ENCODE results near the gene PEX12. TPM values are rescaled to one million over a fixed set of nuclear protein-coding genes. Genes with fewer than 3 reads are reported as not detected.

PEX12 gene
- total and polyA plus RNA-seq, 2 donors (not counting 3 experiments of a cell fraction or from before 2014, with no cell fraction given), result 3.4 to 4.5 TPM

DNA sequence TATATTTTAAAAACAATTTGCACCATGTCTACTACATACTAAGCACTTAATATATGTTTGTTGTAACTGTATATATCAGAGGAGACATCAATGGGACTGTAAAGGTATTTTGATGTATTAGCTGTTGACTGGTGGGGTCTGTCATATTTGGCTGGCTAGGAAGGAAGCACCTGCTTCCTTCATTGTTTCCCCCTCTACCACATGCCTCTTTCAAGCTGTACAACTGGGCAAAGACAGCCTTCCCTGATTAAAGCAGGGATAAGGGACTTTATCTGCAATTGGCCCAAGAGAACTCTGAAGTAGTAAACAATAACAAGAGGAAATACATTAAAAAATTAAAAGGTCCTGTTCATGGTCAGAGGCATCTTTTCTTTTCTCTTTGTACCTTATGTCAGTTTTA, 35.4 kb downstream of the PEX12 start:
- ChIA-PET POLR2A (no interaction called here), CTCF (interaction anchor here (1.0 to 3.5 kb wide), 3 partner anchors 46 to 286 kb away, joined by 3 to 10 read pairs (median 5); no protein-coding TSS in a partner anchor)
- TF ChIP-seq, protein P1, sequence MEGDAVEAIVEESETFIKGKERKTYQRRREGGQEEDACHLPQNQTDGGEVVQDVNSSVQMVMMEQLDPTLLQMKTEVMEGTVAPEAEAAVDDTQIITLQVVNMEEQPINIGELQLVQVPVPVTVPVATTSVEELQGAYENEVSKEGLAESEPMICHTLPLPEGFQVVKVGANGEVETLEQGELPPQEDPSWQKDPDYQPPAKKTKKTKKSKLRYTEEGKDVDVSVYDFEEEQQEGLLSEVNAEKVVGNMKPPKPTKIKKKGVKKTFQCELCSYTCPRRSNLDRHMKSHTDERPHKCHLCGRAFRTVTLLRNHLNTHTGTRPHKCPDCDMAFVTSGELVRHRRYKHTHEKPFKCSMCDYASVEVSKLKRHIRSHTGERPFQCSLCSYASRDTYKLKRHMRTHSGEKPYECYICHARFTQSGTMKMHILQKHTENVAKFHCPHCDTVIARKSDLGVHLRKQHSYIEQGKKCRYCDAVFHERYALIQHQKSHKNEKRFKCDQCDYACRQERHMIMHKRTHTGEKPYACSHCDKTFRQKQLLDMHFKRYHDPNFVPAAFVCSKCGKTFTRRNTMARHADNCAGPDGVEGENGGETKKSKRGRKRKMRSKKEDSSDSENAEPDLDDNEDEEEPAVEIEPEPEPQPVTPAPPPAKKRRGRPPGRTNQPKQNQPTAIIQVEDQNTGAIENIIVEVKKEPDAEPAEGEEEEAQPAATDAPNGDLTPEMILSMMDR (IDR thresholded peaks at IDR 0.05; ENCODE audit: extremely low read depth in 1 of 2, insufficient read depth in 1 of 2, low read depth in 1 of 2, low read length in 2 of 2), result no peak
- TF ChIP-seq MYC (IDR thresholded peaks at IDR 0.05; ENCODE audit: low read depth, low read length) (no peak), GATA2 (IDR thresholded peaks at IDR 0.05; ENCODE audit: insufficient read depth, insufficient read length, low read depth, low read length) (peak; percentile 77), FOS (IDR thresholded peaks at IDR 0.05; ENCODE audit: borderline replicate concordance, insufficient read depth, low read length) (no peak), EZH2 (IDR thresholded peaks at IDR 0.05; ENCODE audit: borderline replicate concordance, low read depth, low read length, severe bottlenecking) (no peak), POLR2AphosphoS5 (IDR thresholded peaks at IDR 0.05; ENCODE audit: insufficient read depth, low read depth, low read length) (peak; percentile 44), JUN (IDR thresholded peaks at IDR 0.05; ENCODE audit: borderline replicate concordance, insufficient read depth, insufficient read length, low read depth) (peak; percentile 46), POLR2A (IDR thresholded peaks at IDR 0.05; ENCODE audit: low read depth, low read length) (no peak)
- TF ChIP-seq, protein P2, sequence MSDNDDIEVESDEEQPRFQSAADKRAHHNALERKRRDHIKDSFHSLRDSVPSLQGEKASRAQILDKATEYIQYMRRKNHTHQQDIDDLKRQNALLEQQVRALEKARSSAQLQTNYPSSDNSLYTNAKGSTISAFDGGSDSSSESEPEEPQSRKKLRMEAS (IDR thresholded peaks at IDR 0.05; ENCODE audit: insufficient read depth, insufficient read length), result peak; percentile 17
- Histone ChIP-seq H3K79me2 (ENCODE audit: control insufficient read depth, insufficient read depth, low read length) (no peaks in the 10 kb centered on the region), H3K4me3 (replicated peaks in 1 of 3; ENCODE audit: insufficient read depth in 1 of 3, low read depth in 1 of 3, low read length in 3 of 3) (no peak overlapping the region), H4K20me1 (replicated peaks; ENCODE audit: control insufficient read depth, extremely low read depth, insufficient read depth, low read length) (no peaks in the 10 kb centered on the region), H2AFZ (ENCODE audit: low read depth, low read length) (no peak overlapping the region), H3K4me1 (ENCODE audit: control insufficient read depth, extremely low read depth, insufficient read depth, low read length) (peaks cover 40% of the 10 kb centered on the region), H3K9me3 (replicated peaks; ENCODE audit: control insufficient read depth, insufficient read depth, low read length) (no peaks in the 10 kb centered on the region), H3K36me3 (ENCODE audit: control insufficient read depth in 2 of 2, extremely low read depth in 1 of 2, insufficient read depth in 2 of 2, low read length in 2 of 2) (no peaks in the 10 kb centered on the region), H3K9ac (replicated peaks; ENCODE audit: extremely low read depth, insufficient read depth, low read length) (no peak overlapping the region), H3K9me1 (replicated peaks; ENCODE audit: control insufficient read depth, extremely low read depth, insufficient read depth, low read length) (no peaks in the 10 kb centered on the region), H3K27ac (ENCODE audit: insufficient read depth, low read depth, low read length) (peak overlapping the region; percentile 31), H3K4me2 (ENCODE audit: insufficient read depth, low read length) (peak overlapping the region; percentile 44), H3K27me3 (ENCODE audit: control insufficient read depth in 2 of 2, insufficient read depth in 2 of 2, low read length in 2 of 2) (peaks cover 0 to 11% of the 10 kb centered on the region in 2 experiments)
- peak; percentile 85 for DNase-seq (ENCODE audit: low read depth, low spot score)
- BruUV-seq (replicated peaks), result no TSS peak
- intact Hi-C loops (cut with micrococcal nuclease) (loop anchor here (1.0 to 10.0 kb wide), 6 partner anchors 24 to 1128 kb away; partner anchors contain the start of genes AP2B1, LIG3 and TAF15), dilution Hi-C loops (cut with MboI; ENCODE audit: extremely low pct_ligation_motif_present, low sequenced_read_pairs) (loop anchor here (25.0 kb wide), 1 partner anchor 231 kb away; no protein-coding TSS in a partner anchor)
- peak; percentile 83 for FAIRE-seq
